Ishikawa (cell line): ENCODE results near the gene BACH2.

Source experiments
- EP300 ChIP-seq: IDR thresholded peaks from 2 replicates; pipeline ENCODE4 v1.6.1; 2012; ENCODE audit warnings: borderline replicate concordance
- FOXM1 ChIP-seq: IDR thresholded peaks from 2 replicates; pipeline ENCODE4 v1.6.1; 2012; ENCODE audit warnings: low read depth, borderline replicate concordance
- TAF1 ChIP-seq: IDR thresholded peaks from 2 replicates; pipeline ENCODE4 v1.6.1; 2012; ENCODE audit warnings: low read depth, mild to moderate bottlenecking
- YY1 ChIP-seq: IDR thresholded peaks from 2 replicates; pipeline ENCODE4 v1.6.1; 2012; ENCODE audit warnings: low read depth
- TF ChIP-seq, protein P1 (sequence below): IDR thresholded peaks from 2 replicates; pipeline ENCODE4 v1.6.1; 2012; ENCODE audit warnings: low read depth, mild to moderate bottlenecking

DNA sequence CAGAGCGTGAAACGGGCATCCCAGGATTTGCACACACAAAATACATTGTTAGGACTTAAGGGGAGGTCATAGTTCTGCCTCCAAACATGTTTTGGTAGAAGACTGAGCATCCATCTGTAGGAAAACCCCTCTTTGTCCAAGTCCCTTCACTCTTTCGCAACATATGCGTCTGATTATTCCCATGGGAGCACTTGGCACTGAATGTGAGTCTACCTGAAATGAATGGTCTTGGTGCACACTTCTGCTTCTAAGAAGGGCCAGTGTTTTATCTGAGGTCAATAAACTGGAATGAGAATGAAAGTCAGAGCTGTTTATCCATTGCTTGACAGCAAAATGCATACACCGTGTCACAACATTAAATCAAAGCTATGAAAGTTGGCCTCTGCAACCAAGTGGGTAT is 369.4 kb downstream of the BACH2 start:
- TF ChIP-seq TAF1, result no peak
- TF ChIP-seq EP300, result no peak
- TF ChIP-seq FOXM1, result no peak
- TF ChIP-seq, protein P1, sequence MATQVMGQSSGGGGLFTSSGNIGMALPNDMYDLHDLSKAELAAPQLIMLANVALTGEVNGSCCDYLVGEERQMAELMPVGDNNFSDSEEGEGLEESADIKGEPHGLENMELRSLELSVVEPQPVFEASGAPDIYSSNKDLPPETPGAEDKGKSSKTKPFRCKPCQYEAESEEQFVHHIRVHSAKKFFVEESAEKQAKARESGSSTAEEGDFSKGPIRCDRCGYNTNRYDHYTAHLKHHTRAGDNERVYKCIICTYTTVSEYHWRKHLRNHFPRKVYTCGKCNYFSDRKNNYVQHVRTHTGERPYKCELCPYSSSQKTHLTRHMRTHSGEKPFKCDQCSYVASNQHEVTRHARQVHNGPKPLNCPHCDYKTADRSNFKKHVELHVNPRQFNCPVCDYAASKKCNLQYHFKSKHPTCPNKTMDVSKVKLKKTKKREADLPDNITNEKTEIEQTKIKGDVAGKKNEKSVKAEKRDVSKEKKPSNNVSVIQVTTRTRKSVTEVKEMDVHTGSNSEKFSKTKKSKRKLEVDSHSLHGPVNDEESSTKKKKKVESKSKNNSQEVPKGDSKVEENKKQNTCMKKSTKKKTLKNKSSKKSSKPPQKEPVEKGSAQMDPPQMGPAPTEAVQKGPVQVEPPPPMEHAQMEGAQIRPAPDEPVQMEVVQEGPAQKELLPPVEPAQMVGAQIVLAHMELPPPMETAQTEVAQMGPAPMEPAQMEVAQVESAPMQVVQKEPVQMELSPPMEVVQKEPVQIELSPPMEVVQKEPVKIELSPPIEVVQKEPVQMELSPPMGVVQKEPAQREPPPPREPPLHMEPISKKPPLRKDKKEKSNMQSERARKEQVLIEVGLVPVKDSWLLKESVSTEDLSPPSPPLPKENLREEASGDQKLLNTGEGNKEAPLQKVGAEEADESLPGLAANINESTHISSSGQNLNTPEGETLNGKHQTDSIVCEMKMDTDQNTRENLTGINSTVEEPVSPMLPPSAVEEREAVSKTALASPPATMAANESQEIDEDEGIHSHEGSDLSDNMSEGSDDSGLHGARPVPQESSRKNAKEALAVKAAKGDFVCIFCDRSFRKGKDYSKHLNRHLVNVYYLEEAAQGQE, result no peak
- no peak for TF ChIP-seq YY1
